H1 (cell line): ENCODE results near the gene RAP1A. TPM values are rescaled to one million over a fixed set of nuclear protein-coding genes. Genes with fewer than 3 reads are reported as not detected.

Experiments used
- CTCF ChIA-PET: fragments of 300-600 bp; sonication (Branson Sonifier 250); formaldehyde crosslinking; loops from one replicate; lab custom pipeline; 2021; ENCODE audit not compliant: partially characterized antibody; lab: Charles Lee
- POLR2A ChIA-PET: fragments of 300-600 bp; sonication (Branson Sonifier 250); formaldehyde crosslinking; loops from one replicate; lab custom pipeline; 2021; ENCODE audit warnings: inconsistent platforms; ENCODE audit not compliant: partially characterized antibody; lab: Charles Lee
- DNase-seq, 2 experiments: peaks; one replicate each; pipeline versions ENCODE4 v3.0.0 to v3.0.0-alpha.2; 2010 to 2022; ENCODE audit warnings: low spot score in 2 of 2, low read depth in 1 of 2, mixed read lengths in 1 of 2
- FAIRE-seq: peaks from 2 replicates; lab custom pipeline; 2011; peaks lifted over from hg19 to GRCh38; lab: Jason Lieb, UNC
- H2AFZ ChIP-seq: 2 replicates; pipeline ENCODE4 v1.8.1; 2012; ENCODE audit warnings: low read length, inconsistent platforms
- H2AK5ac ChIP-seq: 2 replicates; pipeline ENCODE4 v1.6.1; 2013; ENCODE audit warnings: low read depth, low read length
- H2BK120ac ChIP-seq: replicated peaks from 2 replicates; pipeline ENCODE3; 2013; ENCODE audit warnings: low read depth, low read length, inconsistent platforms
- H2BK12ac ChIP-seq: 2 replicates; pipeline ENCODE4 v1.6.1; 2013; ENCODE audit warnings: low read depth, low read length
- H2BK15ac ChIP-seq: 2 replicates; pipeline ENCODE4 v1.6.1; 2013; ENCODE audit warnings: low read length
- H2BK20ac ChIP-seq: 2 replicates; pipeline ENCODE4 v1.6.1; 2013; ENCODE audit warnings: low read length
- H2BK5ac ChIP-seq: 2 replicates; pipeline ENCODE4 v1.6.1; 2013; ENCODE audit warnings: low read depth, low read length
- H3K14ac ChIP-seq: 2 replicates; pipeline ENCODE4 v1.6.1; 2013; ENCODE audit warnings: inconsistent platforms; ENCODE audit not compliant: insufficient read length
- H3K18ac ChIP-seq: 2 replicates; pipeline ENCODE4 v1.6.1; 2013; ENCODE audit warnings: low read length; ENCODE audit errors: extremely low read depth
- H3K23ac ChIP-seq: 2 replicates; pipeline ENCODE4 v1.6.1; 2013; ENCODE audit warnings: inconsistent platforms; ENCODE audit not compliant: insufficient read length
- H3K23me2 ChIP-seq: 2 replicates; pipeline ENCODE4 v1.6.1; 2013; ENCODE audit warnings: low read depth, low read length
- H3K27ac ChIP-seq: 2 replicates; pipeline ENCODE4 v1.6.1; 2011; ENCODE audit warnings: low read depth, low read length, inconsistent platforms
- H3K27me3 ChIP-seq, 4 experiments: replicated peaks in 1 of 4; 1 replicate in 1 of 4; 2 replicates in 3 of 4; pipeline versions ENCODE4 v1.6.1 to v1.8.1; 2011 to 2013; ENCODE audit warnings: low read length in 3 of 4, mild to moderate bottlenecking in 3 of 4, inconsistent platforms in 2 of 4, mixed read lengths in 2 of 4, moderate library complexity in 1 of 4; ENCODE audit not compliant: control insufficient read depth in 3 of 4, insufficient read depth in 3 of 4; ENCODE audit errors: extremely low read depth in 1 of 4
- H3K36me3 ChIP-seq, 4 experiments: 2 replicates each; pipeline versions ENCODE4 v1.6.1 to v1.8.1; 2011 to 2013; ENCODE audit warnings: mild to moderate bottlenecking in 4 of 4, low read length in 3 of 4, moderate library complexity in 2 of 4, control low read depth in 1 of 4, inconsistent platforms in 1 of 4; ENCODE audit not compliant: insufficient read depth in 4 of 4, control insufficient read depth in 2 of 4
- H3K4ac ChIP-seq: replicated peaks from 2 replicates; pipeline ENCODE3; 2013; ENCODE audit warnings: low read length, low read depth, mixed read lengths, inconsistent platforms; ENCODE audit not compliant: insufficient read length
- H3K4me1 ChIP-seq, 4 experiments: replicated peaks in 1 of 4; 1 replicate in 1 of 4; 2 replicates in 3 of 4; pipeline versions ENCODE4 v1.6.1 to v1.8.1; 2011 to 2013; ENCODE audit warnings: low read length in 3 of 4, inconsistent platforms in 2 of 4, mixed read lengths in 1 of 4; ENCODE audit not compliant: insufficient read depth in 4 of 4, control insufficient read depth in 3 of 4
- H3K4me2 ChIP-seq, 2 experiments: 2 replicates each; pipeline versions ENCODE4 v1.6.1 to v1.8.1; 2011 to 2013; ENCODE audit warnings: low read depth in 2 of 2, low read length in 2 of 2, control low read depth in 1 of 2, inconsistent platforms in 1 of 2, mild to moderate bottlenecking in 1 of 2; ENCODE audit not compliant: insufficient read depth in 1 of 2
- H3K4me3 ChIP-seq, 4 experiments: fragments of 200-600, 300-600 bp in 1 of 4; sonication (generic), shearing (Covaris generic), sonication (Bioruptor Twin) in 1 of 4; 2 replicates each; pipeline versions ENCODE4 v1.5.1 to v1.8.1; 2011 to 2016; ENCODE audit warnings: low read length in 4 of 4, low read depth in 3 of 4, control low read depth in 2 of 4, inconsistent platforms in 2 of 4, mild to moderate bottlenecking in 2 of 4, mixed read lengths in 1 of 4, moderate library complexity in 1 of 4; ENCODE audit not compliant: insufficient read depth in 2 of 4; ENCODE audit errors: extremely low read depth in 1 of 4
- H3K56ac ChIP-seq: replicated peaks from 2 replicates; pipeline ENCODE3; 2013; ENCODE audit warnings: low read depth, mild to moderate bottlenecking, mixed read lengths, low read length, inconsistent platforms; ENCODE audit not compliant: insufficient read length
- H3K79me1 ChIP-seq: 2 replicates; pipeline ENCODE4 v1.6.1; 2013; ENCODE audit warnings: low read depth, low read length, control low read depth
- H3K79me2 ChIP-seq, 2 experiments: 2 replicates each; pipeline versions ENCODE4 v1.6.1 to v1.8.1; 2012 to 2013; ENCODE audit warnings: low read length in 2 of 2, mild to moderate bottlenecking in 2 of 2, inconsistent platforms in 1 of 2; ENCODE audit not compliant: insufficient read depth in 2 of 2, control insufficient read depth in 1 of 2
- H3K9ac ChIP-seq, 4 experiments: replicated peaks in 1 of 4; 1 replicate in 1 of 4; 2 replicates in 3 of 4; pipeline versions ENCODE4 v1.6.1 to v1.8.1; 2011 to 2013; ENCODE audit warnings: low read depth in 3 of 4, low read length in 3 of 4, control low read depth in 2 of 4, mild to moderate bottlenecking in 2 of 4, moderate library complexity in 2 of 4, inconsistent platforms in 1 of 4; ENCODE audit errors: extremely low read depth in 1 of 4
- H3K9me3 ChIP-seq, 2 experiments: 2 replicates each; pipeline versions ENCODE4 v1.6.1 to v1.8.1; 2012 to 2013; ENCODE audit warnings: mild to moderate bottlenecking in 2 of 2, moderate library complexity in 2 of 2, control low read depth in 1 of 2, inconsistent platforms in 1 of 2, low read depth in 1 of 2, low read length in 1 of 2, mixed read lengths in 1 of 2; ENCODE audit not compliant: insufficient read depth in 2 of 2
- H4K20me1 ChIP-seq, 2 experiments: replicated peaks in 1 of 2; 2 replicates each; pipeline versions ENCODE3 to v1.8.1; 2011 to 2013; ENCODE audit warnings: inconsistent platforms in 2 of 2, low read length in 2 of 2, mild to moderate bottlenecking in 1 of 2; ENCODE audit not compliant: insufficient read depth in 2 of 2, control insufficient read depth in 1 of 2
- H4K5ac ChIP-seq: 2 replicates; pipeline ENCODE4 v1.6.1; 2013; ENCODE audit warnings: low read length, low read depth, mixed read lengths, inconsistent platforms; ENCODE audit not compliant: insufficient read length
- H4K8ac ChIP-seq: 2 replicates; pipeline ENCODE4 v1.8.0; 2013; ENCODE audit warnings: mild to moderate bottlenecking, moderate library complexity, low read length, inconsistent platforms; ENCODE audit not compliant: insufficient read depth; ENCODE audit errors: extremely low read depth
- H4K91ac ChIP-seq: replicated peaks from 2 replicates; pipeline ENCODE3; 2013; ENCODE audit warnings: low read length, mixed read lengths, inconsistent platforms; ENCODE audit not compliant: insufficient read length
- CBX8 ChIP-seq: fragments of 300-800, 300-1000 bp; sonication (generic); IDR thresholded peaks from 2 replicates; pipeline ENCODE4 v1.7.1; 2016; ENCODE audit warnings: low read depth, low read length, borderline replicate concordance
- CEBPB ChIP-seq: IDR thresholded peaks from 2 replicates; pipeline ENCODE4 v1.6.1; 2012; ENCODE audit warnings: low read depth, low read length
- CHD1 ChIP-seq: IDR thresholded peaks from 2 replicates; pipeline ENCODE4 v1.6.1; 2012; ENCODE audit warnings: low read depth, low read length, improper control_type of control experiment
- JUN ChIP-seq: IDR thresholded peaks from 2 replicates; pipeline ENCODE4 v1.6.1; 2011; ENCODE audit warnings: low read depth, mild to moderate bottlenecking, improper control_type of control experiment, low read length
- JUND ChIP-seq: IDR thresholded peaks from 2 replicates; pipeline ENCODE4 v1.6.1; 2011; ENCODE audit warnings: mild to moderate bottlenecking, improper control_type of control experiment, low read length
- KDM4A ChIP-seq: IDR thresholded peaks from one replicate; pipeline ENCODE4 v1.7.1; 2012; ENCODE audit warnings: low read depth, mild to moderate bottlenecking, moderate library complexity, low read length, inconsistent platforms; ENCODE audit not compliant: severe bottlenecking
- TAF1 ChIP-seq: IDR thresholded peaks from 2 replicates; pipeline ENCODE4 v1.6.1; 2011; ENCODE audit warnings: mild to moderate bottlenecking, low read depth, low read length
- WGBS, 2 experiments: shearing (Covaris generic) in 1 of 2; methylation state at CpG; one replicate each; pipeline versions ENCODE4 v1.1.6 to v1.1.7; 2013 to 2015; ENCODE audit warnings: low lambda C conversion rate in 2 of 2, mixed read lengths in 2 of 2, inconsistent platforms in 1 of 2, low coverage in 1 of 2, missing lambda C conversion rate in 1 of 2; ENCODE audit not compliant: insufficient replicate concordance in 2 of 2, insufficient coverage in 1 of 2, insufficient read length in 1 of 2; ENCODE audit errors: extremely low coverage in 1 of 2, missing lambda C conversion rate in 1 of 2; 5-methylcytosine and 5-hydroxymethylcytosine counted together
- polyA plus RNA-seq, 7 experiments: library from polyadenylated mRNA; depleted of rRNA in 3 of 7; stranded (reverse) in 5 of 7; unstranded in 2 of 7; fragments of >200 nt in 5 of 7; fragments of 200-250 nt in 2 of 7; gene quantifications; 1 replicate in 5 of 7; 2 replicates in 1 of 7; 4 replicates in 1 of 7; pipeline versions ENCODE4 v1.2.1 to v1.2.3, GENCODE V29; 2011 to 2013; ENCODE audit warnings: missing spikeins in 2 of 7, mixed read lengths in 2 of 7
- total RNA-seq: library from RNA; stranded (reverse); fragmentation: NEBNext Ultra II Directional; extraction: Animal tissue kit (Norgen Biotek cat#: 25700); gene quantifications from 2 replicates; pipeline ENCODE4 v1.2.1, GENCODE V29; 2021
- TF ChIP-seq, protein P1 (sequence below): IDR thresholded peaks from 2 replicates; pipeline ENCODE4 v1.6.1; 2012; ENCODE audit warnings: inconsistent platforms

The RAP1A gene
- total and polyA plus RNA-seq, 2 of the 8 experiments (the other 6 are each of a cell fraction or from before 2014, with no cell fraction given): 10.9 to 35.8 TPM

DNA sequence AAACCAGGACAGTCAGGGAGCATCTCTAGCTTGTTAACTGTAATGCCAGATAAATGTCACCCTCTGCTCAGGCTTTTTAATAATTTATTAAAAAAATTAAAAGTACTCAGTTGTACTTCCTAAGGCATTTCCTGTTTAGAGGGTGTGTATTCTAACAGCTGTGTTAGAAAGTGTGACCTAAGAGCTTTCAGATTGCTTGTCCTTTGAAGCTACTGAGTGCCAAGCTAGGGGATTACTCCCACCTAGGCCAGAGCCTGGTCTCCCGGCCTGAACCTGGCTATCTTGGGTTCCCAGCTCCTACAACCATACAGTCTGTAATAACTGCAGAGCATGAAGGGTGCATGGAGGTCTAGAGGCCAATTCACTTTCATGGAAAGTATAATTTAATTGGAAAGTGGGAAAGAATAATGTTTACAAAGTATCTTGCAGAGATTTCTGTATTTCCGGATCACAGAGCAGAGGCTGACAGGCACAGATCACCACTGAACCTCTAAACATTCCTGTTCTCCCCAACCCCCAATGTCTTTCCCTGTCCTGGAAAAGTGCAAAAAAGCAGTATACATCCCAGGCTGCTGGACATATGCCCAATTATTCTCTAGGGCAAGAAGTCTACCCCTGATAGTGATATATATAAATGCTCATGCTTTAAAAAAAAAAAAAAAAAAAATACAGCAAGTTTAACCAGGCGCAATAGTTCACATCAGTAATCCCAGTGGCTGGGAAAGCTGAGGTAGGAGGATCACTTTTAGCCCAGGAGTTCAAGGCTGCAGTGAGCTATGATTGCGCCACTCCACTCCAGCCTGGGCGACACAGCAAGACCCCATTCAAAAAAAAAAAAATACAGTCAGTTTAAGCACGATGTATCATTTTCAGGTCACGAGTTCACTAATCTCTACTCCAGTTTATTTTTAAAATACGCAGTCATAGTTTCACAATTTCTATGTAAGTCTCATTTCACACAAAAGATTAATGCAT is 36.7 kb upstream of the RAP1A start:
- Histone ChIP-seq H3K79me1 (no peaks in the 10 kb centered on the region), H3K56ac (no peak overlapping the region), H4K5ac (no peak overlapping the region), H2BK120ac (no peak overlapping the region), H4K8ac (no peak overlapping the region), H3K79me2 (no peaks in the 10 kb centered on the region), H3K23ac (no peak overlapping the region), H3K9ac (no peak overlapping the region), H2BK15ac (no peak overlapping the region), H3K9me3 (no peaks in the 10 kb centered on the region), H4K91ac (no peak overlapping the region), H3K36me3 (no peaks in the 10 kb centered on the region), H2BK20ac (no peak overlapping the region), H3K18ac (no peak overlapping the region), H3K4ac (no peak overlapping the region), H2AFZ (peak overlapping the region; percentile 59; the same call in 1 of the 2 replicates), H3K14ac (no peak overlapping the region), H2AK5ac (no peak overlapping the region), H3K27ac (no peak overlapping the region), H3K23me2 (no peaks in the 10 kb centered on the region), H3K4me1 (no peaks in the 10 kb centered on the region), H2BK12ac (no peak overlapping the region), H2BK5ac (no peak overlapping the region), H3K27me3 (no peaks in the 10 kb centered on the region), H3K4me3 (no peak overlapping the region), H4K20me1 (no peaks in the 10 kb centered on the region), H3K4me2 (no peak overlapping the region)
- POLR2A ChIA-PET: no interaction called here
- FAIRE-seq (no peak), DNase-seq (no peak)
- 89% methylated on average over 8 of the region's 8 CpGs; no CpG with 5 or more reads in 1 of the 2 experiments for WGBS, 2 experiments
- CTCF ChIA-PET: interaction anchor here (0.6 to 2.6 kb wide), 9 partner anchors 10 to 879 kb away, joined by 3 to 12 read pairs (median 3); no protein-coding TSS in a partner anchor
- no peak for TF ChIP-seq JUN
- TF ChIP-seq TAF1: no peak
- no peak for TF ChIP-seq CBX8
- TF ChIP-seq KDM4A: no peak
- no peak for TF ChIP-seq JUND
- TF ChIP-seq, protein P1, sequence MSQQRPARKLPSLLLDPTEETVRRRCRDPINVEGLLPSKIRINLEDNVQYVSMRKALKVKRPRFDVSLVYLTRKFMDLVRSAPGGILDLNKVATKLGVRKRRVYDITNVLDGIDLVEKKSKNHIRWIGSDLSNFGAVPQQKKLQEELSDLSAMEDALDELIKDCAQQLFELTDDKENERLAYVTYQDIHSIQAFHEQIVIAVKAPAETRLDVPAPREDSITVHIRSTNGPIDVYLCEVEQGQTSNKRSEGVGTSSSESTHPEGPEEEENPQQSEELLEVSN: no peak
- TF ChIP-seq CHD1: no peak
- peak; percentile 41; the same call in 1 of the 2 replicates for TF ChIP-seq CEBPB
